Middle frontal gyrus (tissue), 1 donor: ENCODE data around the gene EXOC4.
A peak's percentile ranks its signal among the peaks of the same experiment; 100 is the strongest.

Experiments used
- DNase-seq: peaks from one replicate; pipeline ENCODE4 v3.0.0-alpha.2; 2015; ENCODE audit warnings: low spot score; ENCODE audit errors: extremely low spot score

Gene EXOC4

GRCh38 chr7:133820584-133820983 is 567.7 kb downstream of the EXOC4 start:
- no peak for DNase-seq

GRCh38 chr7:133821171-133821570 is 568.3 kb downstream of the EXOC4 start:
- DNase-seq = no peak

- DNase-seq = no peak
These were observed 569.2 kb downstream of the EXOC4 start for GRCh38 chr7:133822001-133822641.

DNA sequence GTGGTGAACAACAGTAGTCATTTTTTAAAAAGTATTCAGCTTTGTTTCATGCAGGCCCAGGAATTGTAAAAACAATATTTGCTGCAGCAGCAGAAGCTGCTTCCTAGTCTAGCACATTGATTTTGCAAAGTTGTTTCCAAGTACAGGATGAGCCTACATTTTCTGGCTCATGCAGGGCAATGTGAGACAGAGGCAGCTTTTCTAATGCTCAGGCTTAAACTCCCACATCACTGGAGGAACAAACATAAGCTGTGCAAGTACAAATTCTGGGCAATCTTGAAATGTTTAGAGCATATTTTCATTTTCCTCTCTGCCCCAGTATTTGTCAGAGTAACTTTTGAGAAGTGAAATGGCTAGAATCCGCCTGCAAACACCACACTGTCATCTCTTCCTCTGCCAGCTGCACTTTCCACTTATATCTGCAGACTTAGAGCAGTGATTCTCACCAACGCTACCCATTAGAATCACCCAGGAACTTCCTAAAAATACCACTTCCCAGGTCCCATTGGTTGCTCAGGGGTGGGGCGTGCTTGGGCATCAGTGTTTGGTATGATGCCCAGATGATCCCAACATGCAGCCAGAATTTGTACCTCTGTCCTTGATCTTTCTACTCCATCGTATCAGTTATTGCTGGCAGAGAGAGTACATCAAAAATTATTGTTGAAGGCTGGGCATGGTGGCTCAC is 570.1 kb downstream of the EXOC4 start:
- peak; percentile 34 for DNase-seq

DNA sequence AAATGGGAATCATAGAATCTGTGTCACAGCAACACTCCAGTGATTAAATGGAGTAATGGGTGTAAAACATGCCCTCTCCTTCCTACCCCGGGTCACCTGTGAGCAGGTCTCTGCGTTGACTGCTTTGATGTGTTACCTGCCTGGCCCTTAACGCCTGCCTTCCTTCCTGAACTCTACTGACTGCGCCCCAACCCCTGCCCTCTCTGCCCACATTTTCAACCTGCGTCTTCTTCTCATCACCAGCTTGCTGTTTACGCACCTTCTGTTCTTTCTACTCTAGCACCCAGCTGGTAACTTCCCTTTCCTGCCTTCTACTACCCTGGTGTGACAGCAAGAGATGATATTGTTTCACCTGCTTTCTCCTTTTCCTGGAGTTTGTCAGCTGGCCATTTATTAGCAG is 571.3 kb downstream of the EXOC4 start:
- DNase-seq = no peak

GRCh38 chr7:133827707-133828623 is 575.1 kb downstream of the EXOC4 start:
- DNase-seq = no peak

DNA sequence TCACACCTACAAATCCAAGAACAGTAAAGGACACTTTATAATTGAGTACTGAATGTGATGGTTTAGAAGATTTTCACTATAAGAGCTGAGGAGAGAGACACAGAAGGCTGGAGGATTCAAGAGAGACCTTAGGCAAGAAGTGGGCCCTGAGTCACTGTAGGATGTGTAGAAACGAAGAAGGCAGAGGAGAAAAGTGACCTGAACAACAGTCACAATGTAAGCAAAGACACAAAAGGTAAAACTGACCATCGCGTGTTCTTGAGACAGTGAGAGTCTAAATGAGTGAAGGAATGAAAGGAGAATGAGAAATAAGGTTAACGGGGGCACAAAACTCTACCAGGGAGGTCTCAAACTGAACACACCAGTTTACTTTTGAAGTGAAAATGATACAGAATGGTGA is 576.0 kb downstream of the EXOC4 start:
- no peak for DNase-seq

- DNase-seq = no peak
These were observed 576.5 kb downstream of the EXOC4 start for GRCh38 chr7:133829336-133829897.

DNA sequence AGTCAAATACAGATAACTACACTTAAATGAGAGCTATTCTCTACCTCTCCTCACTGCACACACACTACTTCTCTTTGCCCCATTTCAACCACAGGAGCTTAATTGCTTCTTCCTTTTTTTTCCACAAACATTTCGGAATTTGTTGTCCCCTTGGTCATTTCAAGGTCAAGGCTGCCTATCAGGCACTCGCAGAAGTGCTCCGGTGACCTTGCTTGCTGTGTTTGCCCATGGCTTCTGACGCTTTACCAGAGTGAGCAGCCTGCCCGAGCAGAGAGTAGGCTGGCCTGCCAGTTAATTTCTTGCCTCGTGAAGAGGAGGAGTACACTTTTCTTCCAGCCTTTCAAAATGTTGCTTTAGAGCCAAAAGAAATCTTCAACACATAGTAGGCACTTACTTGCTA is 577.2 kb downstream of the EXOC4 start:
- DNase-seq = no peak

DNA sequence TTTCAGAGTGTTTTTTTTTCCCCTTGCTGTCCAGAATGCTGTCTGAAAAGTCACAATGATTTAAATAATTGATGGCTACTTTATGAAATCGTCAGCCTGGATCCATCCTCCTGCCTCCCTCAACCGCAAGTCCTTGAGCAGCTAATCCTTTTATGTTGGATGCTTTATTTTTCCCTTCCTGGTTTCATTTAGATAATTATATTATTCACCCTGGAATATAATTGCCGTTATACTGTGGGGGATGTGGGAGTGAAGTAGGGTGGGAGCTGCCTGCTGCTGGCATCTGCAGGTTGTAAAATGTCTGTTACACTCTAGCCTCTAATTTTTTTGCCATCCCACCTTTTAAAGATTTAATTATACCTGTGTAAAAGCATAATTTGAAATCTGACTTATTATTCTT is 583.8 kb downstream of the EXOC4 start:
- DNase-seq = no peak

- DNase-seq = no peak
These were observed 584.3 kb downstream of the EXOC4 start for GRCh38 chr7:133837224-133837623.

GRCh38 chr7:133839121-133839520 is 586.2 kb downstream of the EXOC4 start:
- DNase-seq = no peak

GRCh38 chr7:133843341-133843740 is 590.5 kb downstream of the EXOC4 start:
- DNase-seq = no peak

DNA sequence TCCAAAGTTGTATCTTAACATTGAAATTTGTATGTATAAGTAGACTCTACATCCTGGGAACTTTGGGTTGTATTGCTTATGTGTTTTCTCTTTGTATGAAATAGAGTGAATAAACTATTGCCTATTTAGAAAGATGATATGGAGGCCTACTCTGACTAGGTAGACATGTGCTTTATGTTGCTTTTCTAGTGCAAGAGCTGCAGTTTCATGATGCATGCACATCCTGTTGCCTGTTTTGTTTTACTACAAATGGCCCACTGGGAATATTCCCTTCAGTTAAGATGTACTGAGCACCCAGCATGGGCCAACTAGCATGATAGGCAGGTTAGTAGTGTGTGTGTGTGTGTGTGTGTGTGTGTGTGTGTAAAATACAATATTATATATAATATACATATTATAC is 592.1 kb downstream of the EXOC4 start:
- no peak for DNase-seq

DNA sequence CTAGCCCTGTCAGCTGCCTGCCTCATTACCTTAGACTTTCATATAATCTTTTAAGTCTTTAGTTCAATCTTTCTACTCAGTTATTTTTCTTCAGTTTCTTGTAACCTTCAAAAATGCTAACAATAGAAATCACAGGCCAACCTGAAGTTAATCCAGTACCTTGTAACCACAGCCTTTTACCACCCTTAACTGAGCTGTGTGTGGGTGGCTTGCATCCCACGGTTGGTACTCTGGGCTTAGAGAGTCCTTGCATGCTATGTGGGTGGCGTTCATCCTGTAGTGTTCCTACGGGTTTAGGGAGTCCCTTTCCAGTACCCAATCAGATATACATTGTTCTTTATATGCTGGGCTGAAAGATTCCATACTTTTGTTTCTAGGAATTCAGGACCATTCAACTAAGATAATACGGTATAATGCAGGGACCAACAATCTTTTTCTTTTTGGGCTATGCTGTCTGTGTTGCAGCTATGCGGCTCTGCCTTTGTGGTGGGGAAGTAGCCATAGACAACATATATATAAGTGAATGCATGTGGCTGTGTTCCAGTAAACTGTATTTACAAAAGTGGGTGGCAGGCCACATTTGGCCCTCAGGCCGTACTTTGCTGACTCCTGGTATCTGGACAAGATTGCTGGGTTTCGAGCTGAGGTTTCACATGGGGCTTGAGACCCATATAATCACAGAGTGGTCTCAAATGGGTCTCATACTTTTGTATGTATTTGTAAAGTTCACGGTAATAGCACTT is 593.5 kb downstream of the EXOC4 start:
- no peak for DNase-seq

DNA sequence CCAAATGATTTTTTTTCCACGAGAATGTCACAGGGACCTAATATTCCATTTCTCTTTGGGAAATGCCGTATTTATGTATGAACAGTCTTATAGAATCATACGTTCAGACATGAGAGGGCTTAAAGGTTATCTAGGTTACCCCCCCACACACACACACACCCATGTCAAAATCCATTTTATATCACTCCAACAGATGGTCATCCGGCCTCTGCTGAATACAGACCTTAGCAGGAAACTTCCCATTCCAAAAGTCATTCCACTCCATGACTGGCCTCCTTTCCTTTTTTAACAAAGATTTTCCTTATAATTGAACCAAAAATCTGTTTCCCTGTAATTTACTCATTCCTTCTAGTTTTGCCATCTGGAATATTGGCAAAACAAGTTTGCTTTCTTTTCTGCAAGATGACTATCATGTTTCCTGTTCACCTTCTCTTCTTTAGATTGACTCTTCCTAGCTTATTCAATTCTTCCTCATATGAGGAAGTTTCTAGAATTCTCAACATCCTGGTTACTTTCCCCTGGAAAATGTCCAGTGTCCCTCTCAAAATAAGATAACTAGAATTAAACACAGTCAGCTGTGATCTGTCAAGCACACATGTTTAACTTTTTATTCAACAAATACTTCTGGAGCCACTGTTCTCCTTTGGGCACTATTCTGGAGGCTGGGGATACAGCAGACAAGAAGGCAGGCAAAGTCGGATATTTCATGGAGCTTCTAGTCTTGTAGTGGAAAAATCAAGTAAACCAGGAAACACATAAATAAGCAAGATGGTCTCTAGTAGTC is 597.8 kb downstream of the EXOC4 start:
- no peak for DNase-seq

DNA sequence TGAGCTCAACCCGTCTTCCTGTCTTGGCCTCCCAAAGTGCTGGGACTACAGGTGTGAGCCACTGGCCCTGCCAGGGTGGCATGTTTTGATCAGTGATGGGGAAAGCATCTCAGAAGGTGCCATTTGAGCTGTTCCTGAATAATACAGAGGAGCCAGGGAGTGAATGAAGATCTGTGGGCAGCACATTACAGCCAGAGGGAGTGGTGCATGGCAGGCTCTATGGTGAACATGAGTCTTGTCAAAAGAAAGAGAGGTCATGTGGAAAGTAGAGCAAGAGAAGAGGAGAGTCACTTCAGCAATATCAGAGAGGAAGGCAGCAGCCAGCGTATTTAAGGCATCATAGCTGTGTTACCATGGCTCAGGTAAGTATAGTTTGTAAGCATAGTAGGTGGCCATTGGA is 598.5 kb downstream of the EXOC4 start:
- no peak for DNase-seq

GRCh38 chr7:133853706-133854276 is 600.9 kb downstream of the EXOC4 start:
- DNase-seq = no peak

- DNase-seq = no peak
These were observed 601.9 kb downstream of the EXOC4 start for GRCh38 chr7:133854739-133855138.
